Skeletal muscle cell (primary cell): ENCODE data around the gene PTPN18.
"Not testable (repeated sequence)": the region's sequence is repeated elsewhere in the genome, so short reads cannot be mapped to it uniquely, and the experiment has no call there.

Experiments
- DNase-seq: peaks from one replicate; pipeline ENCODE4 v3.0.0-alpha.2; 2010; ENCODE audit warnings: low read depth
- H3K4me3 ChIP-seq: 2 replicates; pipeline ENCODE4 v1.5.1; 2011; ENCODE audit warnings: low read depth, mild to moderate bottlenecking, control low read depth, low read length, moderate library complexity

PTPN18 gene, protein sequence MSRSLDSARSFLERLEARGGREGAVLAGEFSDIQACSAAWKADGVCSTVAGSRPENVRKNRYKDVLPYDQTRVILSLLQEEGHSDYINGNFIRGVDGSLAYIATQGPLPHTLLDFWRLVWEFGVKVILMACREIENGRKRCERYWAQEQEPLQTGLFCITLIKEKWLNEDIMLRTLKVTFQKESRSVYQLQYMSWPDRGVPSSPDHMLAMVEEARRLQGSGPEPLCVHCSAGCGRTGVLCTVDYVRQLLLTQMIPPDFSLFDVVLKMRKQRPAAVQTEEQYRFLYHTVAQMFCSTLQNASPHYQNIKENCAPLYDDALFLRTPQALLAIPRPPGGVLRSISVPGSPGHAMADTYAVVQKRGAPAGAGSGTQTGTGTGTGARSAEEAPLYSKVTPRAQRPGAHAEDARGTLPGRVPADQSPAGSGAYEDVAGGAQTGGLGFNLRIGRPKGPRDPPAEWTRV

DNA sequence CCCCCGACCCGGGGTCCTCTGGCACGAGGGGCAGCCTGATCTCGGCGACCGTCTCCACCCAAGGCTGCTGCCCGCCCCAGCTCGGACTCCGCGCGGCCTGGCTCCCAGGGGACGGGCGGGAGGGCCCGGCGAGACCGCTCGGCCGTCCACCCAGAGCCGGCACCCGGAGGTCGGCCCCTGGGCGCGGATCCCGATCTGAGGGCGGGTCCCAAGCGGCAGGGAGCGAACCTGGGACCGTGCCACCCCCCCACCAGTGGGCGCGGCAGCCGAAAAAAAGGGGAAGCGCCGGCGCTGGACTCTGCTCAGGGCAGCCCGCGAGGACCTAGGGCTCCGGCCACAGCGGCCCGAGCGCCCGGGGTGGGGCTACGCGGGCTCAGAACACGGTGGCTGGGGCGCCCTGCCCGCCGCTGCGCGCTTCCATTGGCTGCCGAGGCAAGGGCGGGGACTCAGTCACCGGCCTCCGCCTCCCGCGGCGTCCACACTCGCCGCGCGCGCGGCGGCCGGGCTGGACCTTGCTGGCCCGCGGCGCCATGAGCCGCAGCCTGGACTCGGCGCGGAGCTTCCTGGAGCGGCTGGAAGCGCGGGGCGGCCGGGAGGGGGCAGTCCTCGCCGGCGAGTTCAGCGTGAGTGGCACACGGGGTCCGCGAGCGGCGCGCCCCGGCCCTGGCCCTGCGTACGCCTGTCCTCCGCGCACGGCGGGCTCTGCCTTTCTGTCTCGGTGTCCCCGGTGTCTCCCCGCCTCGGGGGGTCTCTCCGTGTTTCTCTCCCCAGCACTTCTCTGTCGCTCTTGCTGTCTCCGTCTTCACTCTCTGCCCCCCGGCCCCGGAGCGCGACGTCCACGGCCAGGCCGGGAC, at the start of gene PTPN18:
TSS of gene PTPN18 (plus strand) at position 479 of the 854 bp plus-strand sequence. CDS start at position 531, 52 bp downstream.
- H3K4me3 ChIP-seq: peak within 1 kb of the TSS; percentile 74
- DNase-seq: peak; percentile 56

DNA sequence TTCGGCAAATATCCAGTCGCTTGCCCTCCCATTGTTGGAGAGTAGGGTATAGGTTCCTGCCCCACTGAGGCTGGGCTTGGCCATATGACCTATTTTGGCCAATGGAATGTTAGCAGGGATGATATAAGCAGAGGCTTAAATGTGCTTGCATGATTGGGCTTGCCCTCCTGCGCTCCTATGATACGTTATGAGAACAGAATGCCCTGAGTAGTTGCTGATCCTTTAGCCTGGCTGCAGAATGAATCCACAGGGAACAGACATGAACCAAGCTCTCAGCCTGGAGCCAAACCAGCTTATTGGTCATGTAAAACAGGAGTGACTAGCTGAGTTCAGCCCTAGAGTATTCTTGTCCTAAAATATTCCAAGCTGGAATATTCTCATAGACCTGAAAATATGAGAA, 48.0 kb upstream of the PTPN18 start:
- H3K4me3 ChIP-seq: no peak overlapping the region
- DNase-seq: no peak

DNA sequence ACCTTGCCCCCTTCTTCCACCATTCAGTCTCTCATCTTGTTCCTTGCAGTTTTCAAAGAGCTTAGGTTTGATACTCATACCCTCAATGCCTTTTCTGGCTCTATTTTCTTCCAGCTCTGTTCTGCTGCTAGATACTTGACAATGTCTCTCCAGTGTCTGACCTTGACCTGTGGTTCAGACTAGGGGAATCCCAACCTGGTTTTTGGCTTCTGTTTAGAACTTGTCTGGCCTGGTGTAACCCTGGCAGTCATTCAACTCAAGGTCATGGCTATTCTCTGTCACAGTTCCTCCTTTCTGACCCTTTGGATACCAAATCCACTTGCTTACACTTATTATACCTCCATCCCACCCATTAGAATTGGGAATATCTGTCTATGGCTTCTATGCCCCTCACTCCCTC, 45.0 kb upstream of the PTPN18 start:
- H3K4me3 ChIP-seq: no peak overlapping the region
- no peak for DNase-seq

DNA sequence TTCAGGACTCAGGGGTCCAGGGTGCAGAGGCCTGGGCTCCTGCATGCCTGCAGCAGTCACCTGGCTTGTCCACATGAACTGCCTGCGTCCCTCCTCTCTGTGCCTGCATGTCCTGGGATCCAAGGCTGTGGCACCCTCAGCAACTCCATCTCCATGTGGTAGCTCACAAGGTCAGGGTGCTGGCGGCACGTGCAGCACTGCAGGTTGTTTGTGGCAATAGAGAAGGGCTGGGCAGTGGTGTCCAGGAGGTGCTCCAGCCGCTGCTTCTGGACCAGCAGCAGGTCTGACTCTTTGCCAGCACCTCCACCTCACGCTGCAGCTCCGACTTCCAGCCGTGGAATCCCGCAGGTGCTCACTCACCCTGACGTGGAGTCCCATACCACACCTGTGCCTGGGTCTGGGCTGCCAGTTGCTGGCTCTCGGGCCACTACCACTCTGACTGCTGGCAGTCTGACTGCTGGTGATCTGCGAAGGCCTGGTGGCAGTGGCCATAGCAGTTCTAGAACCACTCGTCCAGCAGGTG, 42.0 kb upstream of the PTPN18 start:
- no peak for DNase-seq
- H3K4me3 ChIP-seq: no peak overlapping the region

DNA sequence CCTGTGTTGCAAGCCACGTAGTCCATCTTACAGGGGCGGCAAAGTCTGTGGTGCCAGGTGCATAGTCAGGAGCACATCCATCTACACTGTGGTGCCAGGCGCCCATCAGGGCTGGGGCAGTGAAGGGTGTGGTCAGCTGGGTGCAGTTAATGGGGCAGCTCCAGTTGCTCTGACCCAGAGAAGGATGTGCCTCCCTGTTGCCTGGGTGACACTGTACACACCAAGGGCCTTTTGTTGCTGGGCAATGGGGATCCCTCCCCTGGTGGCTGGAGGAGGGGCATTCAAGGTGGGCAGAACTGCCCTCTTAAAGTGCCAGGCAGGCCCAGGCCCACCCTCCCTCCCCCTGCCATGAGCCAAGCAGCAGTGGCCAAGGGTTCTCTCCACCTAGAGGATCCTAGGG, 41.5 kb upstream of the PTPN18 start:
- DNase-seq: no peak
- H3K4me3 ChIP-seq: no peak overlapping the region

DNA sequence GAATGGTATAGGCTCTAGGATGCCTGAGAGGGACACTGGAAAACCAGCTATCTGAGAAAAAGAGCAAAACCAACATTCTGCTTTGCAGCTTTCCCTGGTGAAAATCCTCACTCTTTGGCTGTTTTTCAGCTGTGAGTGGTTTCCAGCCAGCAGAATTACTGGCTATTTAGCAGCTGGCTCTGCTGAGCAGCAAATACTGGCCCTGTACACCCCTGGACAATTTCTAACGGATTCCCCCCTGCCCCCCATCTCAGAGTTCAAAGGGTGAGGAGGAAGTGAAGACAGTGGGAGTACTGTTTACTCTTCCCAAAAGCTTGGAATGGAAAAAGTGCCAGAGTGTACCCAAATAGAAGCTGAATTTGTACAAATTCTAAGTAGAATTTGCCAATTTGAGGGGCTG, 39.3 kb upstream of the PTPN18 start:
- no peak overlapping the region for H3K4me3 ChIP-seq
- no peak for DNase-seq

DNA sequence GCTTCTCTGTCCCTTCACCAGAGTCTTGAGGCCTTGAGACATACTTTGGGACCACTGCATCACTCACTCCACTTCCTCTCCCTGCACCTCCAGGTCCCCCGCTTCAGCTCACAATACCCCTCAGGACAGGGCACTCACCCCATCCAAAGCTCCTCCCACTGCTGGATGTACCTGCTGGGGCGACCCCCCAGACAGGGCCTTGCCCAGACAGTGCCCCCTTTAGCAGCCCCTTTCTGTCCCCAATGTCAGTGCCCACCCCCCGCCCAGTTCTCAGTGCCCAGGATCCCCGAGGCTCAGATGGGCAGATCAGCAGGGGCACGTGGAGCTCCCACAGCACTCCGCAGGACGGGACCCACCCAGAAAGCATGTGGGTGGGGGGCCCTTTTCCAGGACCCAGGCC, 37.0 kb upstream of the PTPN18 start:
- no peak overlapping the region for H3K4me3 ChIP-seq
- DNase-seq: no peak

DNA sequence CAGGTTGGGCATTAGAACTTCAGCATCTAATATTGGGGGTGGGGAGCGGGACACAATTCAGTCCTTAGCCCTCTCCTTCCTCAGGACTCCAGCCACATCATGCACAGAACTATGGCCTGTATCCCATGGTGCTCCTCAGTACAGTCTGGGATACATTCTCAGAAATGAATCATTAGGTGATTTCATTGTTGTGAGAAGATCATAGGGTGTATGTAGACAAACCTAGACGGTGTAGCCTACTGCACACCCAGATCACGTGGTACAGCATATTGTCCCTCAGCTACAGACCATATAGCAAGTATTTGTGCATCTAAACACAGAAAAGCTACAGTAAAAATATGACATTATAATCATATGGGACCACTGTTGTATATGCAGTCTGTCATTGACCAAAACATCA, 36.3 kb upstream of the PTPN18 start:
- H3K4me3 ChIP-seq: no peak overlapping the region
- no peak for DNase-seq

DNA sequence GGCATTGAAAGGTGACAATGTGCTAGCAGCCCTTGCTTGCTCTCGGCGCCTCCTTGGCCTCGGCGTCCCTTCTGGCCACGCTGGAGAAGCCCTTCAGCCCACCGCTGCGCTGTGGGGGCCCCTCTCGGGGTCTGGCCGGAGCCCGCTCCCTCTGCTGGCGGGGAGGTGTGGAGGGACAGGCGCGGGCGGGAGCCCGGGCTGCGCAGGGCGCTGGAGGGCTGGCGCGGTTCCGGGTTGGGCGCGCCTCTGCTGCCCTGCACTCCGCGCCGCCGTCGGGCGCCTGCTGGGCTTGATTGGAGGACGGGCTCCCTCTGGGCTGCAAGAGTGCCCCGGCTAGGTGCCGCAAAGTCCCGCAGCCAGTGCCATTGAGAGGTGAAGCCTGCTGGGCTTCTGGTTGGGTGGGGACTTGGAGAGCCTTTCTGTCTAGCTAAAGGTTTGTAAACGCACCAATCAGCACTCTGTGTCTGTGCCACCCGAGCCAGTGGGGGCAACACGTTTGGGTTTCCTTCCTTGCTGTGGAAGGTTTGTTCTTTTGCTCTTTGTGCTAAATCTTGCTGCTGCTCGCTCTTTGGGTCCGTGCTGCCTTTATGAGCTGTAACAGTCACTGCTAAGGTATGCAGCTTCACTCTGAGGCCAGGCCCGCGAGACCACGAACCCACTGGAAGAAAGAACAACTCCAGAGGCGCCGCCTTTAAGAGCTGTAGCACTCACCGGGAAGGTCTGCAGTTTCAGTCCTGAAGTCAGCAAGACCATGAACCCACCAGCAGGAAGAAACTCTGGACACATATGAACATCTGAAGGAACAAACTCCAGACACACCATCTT, 27.9 kb upstream of the PTPN18 start:
- DNase-seq: peak; percentile 51
- no peak overlapping the region for H3K4me3 ChIP-seq

DNA sequence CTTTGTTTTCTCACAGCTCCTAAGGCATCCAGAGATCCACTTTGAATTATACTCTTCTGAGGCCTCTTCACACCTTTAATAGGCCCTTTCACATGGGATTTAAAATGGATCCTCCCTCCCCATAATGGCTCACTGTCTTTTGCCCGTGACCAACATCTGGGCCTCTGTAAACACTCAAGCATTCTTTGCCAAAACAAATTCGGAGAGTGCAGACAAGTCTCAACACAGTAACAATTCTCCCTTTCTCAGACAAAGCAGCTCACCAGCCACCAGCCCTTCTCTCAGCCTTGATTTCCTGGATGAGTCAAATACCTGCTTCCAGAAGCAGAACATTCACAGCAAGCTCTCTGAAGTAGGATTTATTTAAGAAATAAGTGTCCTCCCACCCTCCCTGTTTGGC, 27.1 kb upstream of the PTPN18 start:
- H3K4me3 ChIP-seq: no peak overlapping the region
- no peak for DNase-seq

DNA sequence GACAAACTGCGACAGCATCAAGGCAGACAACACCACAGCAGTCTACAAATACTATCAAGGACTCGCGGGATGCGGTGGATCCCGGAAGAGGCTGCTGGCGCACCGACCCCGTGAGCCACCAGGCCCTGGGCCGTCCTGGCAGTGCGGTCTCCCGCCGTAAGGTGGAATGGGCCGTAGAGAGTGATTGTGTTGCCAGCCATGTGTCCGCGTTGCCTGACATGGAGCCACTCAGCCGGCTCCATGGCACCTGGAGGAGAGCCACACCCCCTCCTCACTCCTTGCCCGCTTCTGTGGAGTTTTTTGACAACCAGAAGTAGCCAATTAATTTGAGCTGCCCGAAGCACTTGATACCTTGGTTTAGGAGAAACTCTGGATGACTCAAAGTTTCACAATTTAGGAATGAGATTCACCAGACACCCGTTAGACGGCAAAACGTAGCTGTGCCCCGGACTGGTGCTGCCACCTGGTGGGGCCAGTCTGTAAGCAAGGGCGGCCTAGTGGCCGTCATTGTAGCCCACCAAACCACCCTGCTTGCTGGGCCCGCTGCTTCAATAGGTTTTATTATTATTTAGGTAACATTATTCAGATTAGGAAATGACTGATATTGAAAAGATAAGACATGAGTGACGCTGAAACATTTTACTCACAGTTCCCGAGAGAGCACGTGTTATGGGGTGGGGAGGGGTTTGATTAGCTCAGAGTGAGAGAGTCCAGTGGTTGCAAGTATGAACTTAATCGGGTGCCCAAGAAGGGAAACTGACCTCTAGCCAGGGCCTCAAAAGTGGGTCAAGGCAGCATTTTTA, 23.4 kb upstream of the PTPN18 start:
- DNase-seq: peak; percentile 53
- no peak overlapping the region for H3K4me3 ChIP-seq

DNA sequence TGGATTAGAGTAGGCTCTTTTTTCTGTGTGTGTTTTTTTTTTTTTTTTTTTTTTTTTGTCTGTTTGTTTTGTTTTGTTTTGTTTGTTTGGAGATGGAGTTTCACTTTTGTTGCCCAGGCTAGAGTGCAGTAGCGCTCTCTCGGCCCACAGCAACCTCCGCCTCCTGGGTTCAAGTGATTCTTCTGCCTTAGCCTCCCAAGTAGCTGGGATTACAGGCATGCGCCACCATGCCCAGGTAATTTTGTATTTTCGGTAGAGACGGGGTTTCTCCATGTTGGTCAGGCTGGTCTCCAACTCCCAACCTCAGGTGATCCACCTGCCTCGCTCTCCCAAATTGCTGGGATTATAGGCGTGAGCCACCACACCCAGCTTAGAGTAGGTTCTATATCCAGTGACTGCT, 22.6 kb upstream of the PTPN18 start:
- H3K4me3 ChIP-seq, DNase-seq: not testable (repeated sequence)

DNA sequence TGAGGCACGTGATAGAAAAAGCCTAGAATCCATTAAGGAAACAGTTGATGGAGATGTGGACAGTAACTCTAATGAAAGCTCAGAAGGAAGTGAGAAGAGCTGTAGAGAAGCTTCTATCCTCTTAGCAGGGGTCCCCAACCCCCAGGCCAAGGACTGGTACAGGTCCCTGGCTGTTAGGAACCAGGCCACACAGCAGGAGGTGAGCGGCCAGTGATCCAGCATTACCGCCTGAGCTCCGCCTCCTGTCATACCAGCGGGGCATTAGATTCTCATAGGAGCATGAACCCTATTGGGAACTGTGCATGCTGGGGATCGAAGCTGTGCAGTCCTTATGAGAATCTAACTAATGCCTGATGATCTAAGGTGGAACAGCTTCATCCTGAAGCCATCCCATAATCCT, 21.8 kb upstream of the PTPN18 start:
- no peak overlapping the region for H3K4me3 ChIP-seq
- no peak for DNase-seq

DNA sequence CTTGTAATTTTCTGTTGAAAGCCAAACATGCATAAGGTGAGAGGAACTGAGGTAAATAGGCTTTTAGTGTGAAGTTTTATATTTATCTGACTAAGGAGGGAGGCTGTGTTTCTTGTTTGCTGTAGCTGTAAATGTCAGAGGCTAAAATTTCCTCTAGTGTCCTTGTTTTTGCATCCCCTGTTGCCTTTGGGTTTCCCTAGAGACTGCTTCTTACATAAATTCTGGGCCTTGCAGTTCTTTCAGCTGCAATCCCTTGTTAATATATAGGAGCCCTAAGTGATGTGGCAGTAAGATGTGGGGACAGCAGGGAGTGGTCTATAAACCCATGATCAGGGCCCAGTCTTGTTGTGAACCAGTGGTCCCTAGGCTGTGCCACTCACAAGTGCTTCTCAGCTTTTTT, 20.6 kb upstream of the PTPN18 start:
- no peak overlapping the region for H3K4me3 ChIP-seq
- no peak for DNase-seq

DNA sequence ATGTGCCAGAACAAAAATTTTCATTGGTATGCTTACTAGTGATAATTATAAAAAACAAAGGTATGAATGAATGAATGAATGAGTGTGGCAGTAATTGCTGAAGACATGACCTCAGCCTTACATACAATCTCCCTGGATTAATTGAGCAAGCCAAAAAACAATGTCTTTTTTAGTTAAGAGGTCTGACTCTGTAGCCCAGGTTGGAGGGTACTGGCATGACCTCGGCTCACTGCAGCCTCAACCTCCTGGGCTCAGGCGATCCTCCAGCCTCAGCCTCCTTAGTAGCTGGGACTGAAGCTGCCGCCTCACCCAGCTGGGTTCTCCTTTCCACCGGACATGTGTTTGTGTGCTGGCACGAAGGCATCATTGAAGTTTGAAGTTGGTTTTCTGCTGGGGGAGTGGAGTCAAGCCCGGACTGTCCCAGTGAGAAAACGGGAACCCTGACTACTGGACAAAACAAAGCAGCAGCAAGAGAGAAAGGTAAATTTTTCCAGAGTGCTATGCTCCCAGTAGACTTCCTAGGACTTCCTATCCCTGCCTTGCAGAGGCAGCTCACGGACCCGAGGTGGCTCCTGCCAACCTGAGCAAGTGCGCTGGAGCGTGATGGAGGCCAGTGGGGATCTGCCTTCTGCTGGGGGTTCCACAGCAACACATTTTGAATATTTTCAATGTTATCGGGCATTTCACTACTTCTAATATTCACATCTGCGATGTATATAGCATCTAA, 19.5 kb upstream of the PTPN18 start:
- no peak for DNase-seq
- H3K4me3 ChIP-seq: peak overlapping the region; percentile 14

DNA sequence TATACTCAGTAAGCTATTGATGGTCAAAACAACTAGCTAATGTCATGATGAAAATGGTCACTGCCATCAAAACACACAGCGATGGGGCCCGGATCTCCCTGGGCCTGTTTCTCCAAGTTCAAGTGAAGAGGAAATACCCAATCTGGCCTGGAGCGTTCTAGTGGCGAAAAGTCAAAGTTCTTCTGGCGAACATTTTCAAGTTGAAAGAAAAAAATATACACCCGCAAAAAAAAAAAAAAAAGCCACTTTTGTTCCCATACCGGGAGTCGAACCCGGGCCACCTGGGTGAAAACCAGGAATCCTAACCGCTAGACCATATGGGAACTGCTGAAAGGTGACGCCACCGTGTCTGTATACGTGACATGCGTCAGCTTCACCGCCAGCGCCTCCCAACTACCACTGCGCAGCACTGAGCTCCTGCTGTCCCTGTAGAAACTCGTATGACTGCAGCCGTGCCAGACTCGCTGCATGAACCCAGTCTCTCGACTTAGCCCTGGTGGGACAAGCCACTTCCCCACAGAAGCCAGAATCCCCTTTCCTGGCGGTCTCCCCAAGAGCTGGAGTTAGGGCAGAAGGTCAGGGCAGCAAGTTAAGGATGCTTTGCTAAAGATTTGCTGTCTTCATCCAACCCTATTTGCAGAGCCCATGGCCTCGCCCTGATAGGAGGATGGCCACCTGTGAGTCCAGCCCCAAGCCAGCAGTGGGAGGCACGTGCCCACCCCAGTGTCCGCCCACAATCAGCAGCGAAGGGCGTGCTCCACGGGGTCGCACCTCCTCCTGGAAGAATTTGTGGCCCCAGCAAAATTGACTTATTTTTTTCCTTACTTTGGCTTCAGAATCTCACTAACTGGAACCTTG, 18.8 kb upstream of the PTPN18 start:
- peak overlapping the region; percentile 50 for H3K4me3 ChIP-seq
- no peak for DNase-seq

DNA sequence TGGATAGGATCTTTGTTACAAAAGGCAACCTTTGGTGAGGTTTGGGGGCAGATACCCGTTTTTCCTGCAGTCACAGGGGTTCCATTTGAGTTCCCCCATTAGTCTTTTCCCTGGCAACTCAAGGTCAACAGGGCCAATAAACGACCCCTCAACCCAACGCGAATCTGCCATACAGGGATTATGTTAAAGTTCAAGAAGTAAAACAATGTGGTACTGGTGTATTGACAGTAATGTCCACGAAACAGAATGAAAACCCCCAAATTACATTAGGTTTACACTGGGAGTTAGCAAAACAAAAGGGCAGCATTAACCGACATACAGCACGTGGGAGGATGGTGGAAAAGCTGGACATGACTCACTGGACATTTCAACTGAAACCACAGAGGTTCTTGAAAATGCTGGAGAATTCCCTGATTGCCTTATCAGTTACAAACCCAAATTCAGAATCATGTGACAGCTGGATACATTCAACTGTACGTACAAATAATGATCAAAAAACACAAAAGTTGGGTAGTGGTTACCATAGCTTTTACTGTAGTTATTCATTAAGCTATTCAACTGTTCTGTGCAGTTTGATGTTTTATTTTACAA, 18.0 kb upstream of the PTPN18 start:
- peak overlapping the region; percentile 50 for H3K4me3 ChIP-seq

More for the DNA sequence above, 18.0 kb upstream of the PTPN18 start:
- DNase-seq: peak; percentile 49
